Endothelial cell of umbilical vein (primary cell): ENCODE measurements around the gene CCDC167. TPM values are rescaled to one million over a fixed set of nuclear protein-coding genes. Genes with fewer than 3 reads are reported as not detected.

Source experiments
- BruUV-seq: library from RNA; stranded (reverse); fragments of 400-500 nt; replicated peaks from 2 replicates; lab custom pipeline; 2021; lab: Mats Ljungman, UMichigan
- CTCF ChIA-PET: fragments of 300-600, 350-600 bp; sonication (Branson Sonifier 250); formaldehyde crosslinking; loops from one replicate; lab custom pipeline; 2021; ENCODE audit warnings: antibody characterized with exemption, inconsistent platforms; lab: Charles Lee
- POLR2A ChIA-PET: fragments of 300-600, 350-600 bp; sonication (Branson Sonifier 250); formaldehyde crosslinking; loops from one replicate; lab custom pipeline; 2021; ENCODE audit warnings: antibody characterized with exemption, inconsistent platforms; lab: Charles Lee
- DNase-seq: peaks from one replicate; pipeline ENCODE4 v3.0.0-alpha.2; 2011; ENCODE audit warnings: low read depth, low spot score
- FAIRE-seq: peaks from 2 replicates; lab custom pipeline; 2011; peaks lifted over from hg19 to GRCh38; lab: Jason Lieb, UNC
- H2AFZ ChIP-seq: 2 replicates; pipeline ENCODE4 v1.6.0; 2012; ENCODE audit warnings: low read depth, low read length, control low read depth, inconsistent platforms
- H3K27ac ChIP-seq: 2 replicates; pipeline ENCODE4 v1.5.1; 2011; ENCODE audit warnings: low read depth, mild to moderate bottlenecking, control low read depth, low read length, moderate library complexity; ENCODE audit not compliant: insufficient read depth
- H3K27me3 ChIP-seq, 2 experiments: 2 replicates each; pipeline versions ENCODE4 v1.6.0 to v1.6.1; 2011; ENCODE audit warnings: low read length in 2 of 2, mixed read lengths in 1 of 2; ENCODE audit not compliant: control insufficient read depth in 2 of 2, insufficient read depth in 2 of 2
- H3K36me3 ChIP-seq, 2 experiments: 2 replicates in 1 of 2; 3 replicates in 1 of 2; pipeline ENCODE4 v1.5.1; 2011; ENCODE audit warnings: low read length in 2 of 2, mild to moderate bottlenecking in 1 of 2, moderate library complexity in 1 of 2; ENCODE audit not compliant: control insufficient read depth in 2 of 2, insufficient read depth in 2 of 2; ENCODE audit errors: extremely low read depth in 1 of 2
- H3K4me1 ChIP-seq: 3 replicates; pipeline ENCODE4 v1.5.1; 2011; ENCODE audit warnings: mild to moderate bottlenecking, low read length; ENCODE audit not compliant: control insufficient read depth, insufficient read depth; ENCODE audit errors: extremely low read depth
- H3K4me2 ChIP-seq: 2 replicates; pipeline ENCODE4 v1.6.1; 2011; ENCODE audit warnings: low read length, control low read depth, mixed read lengths; ENCODE audit not compliant: insufficient read depth
- H3K4me3 ChIP-seq, 3 experiments: fragments of 200-600 bp in 1 of 3; sonication (generic), shearing (Covaris generic) in 1 of 3; replicated peaks in 1 of 3; 2 replicates each; pipeline ENCODE4 v1.5.1; 2011 to 2016; ENCODE audit warnings: control low read depth in 3 of 3, low read length in 3 of 3, mild to moderate bottlenecking in 2 of 3, inconsistent platforms in 1 of 3, low read depth in 1 of 3, moderate library complexity in 1 of 3; ENCODE audit not compliant: insufficient read depth in 1 of 3
- H3K79me2 ChIP-seq: 2 replicates; pipeline ENCODE4 v1.6.0; 2012; ENCODE audit warnings: low read length, inconsistent platforms; ENCODE audit not compliant: control insufficient read depth, insufficient read depth
- H3K9ac ChIP-seq: replicated peaks from 2 replicates; pipeline ENCODE3; 2011; ENCODE audit warnings: low read length, control low read depth; ENCODE audit not compliant: insufficient read depth; ENCODE audit errors: extremely low read depth
- H3K9me1 ChIP-seq: replicated peaks from 3 replicates; pipeline ENCODE4 v1.6.0; 2011; ENCODE audit warnings: mild to moderate bottlenecking, low read length; ENCODE audit not compliant: control insufficient read depth, insufficient read depth; ENCODE audit errors: extremely low read depth
- H3K9me3 ChIP-seq: replicated peaks from 2 replicates; pipeline ENCODE4 v1.5.1; 2012; ENCODE audit warnings: low read length, inconsistent platforms; ENCODE audit not compliant: control insufficient read depth, insufficient read depth
- H4K20me1 ChIP-seq: replicated peaks from 2 replicates; pipeline ENCODE3; 2011; ENCODE audit warnings: mild to moderate bottlenecking, low read length; ENCODE audit not compliant: control insufficient read depth, insufficient read depth; ENCODE audit errors: extremely low read depth
- CTCF ChIP-seq, 2 donors: IDR thresholded peaks; 1 replicate in 1 of 2; 2 replicates in 1 of 2; pipeline ENCODE4 v1.5.1; 2011; ENCODE audit warnings: low read length in 2 of 2, mild to moderate bottlenecking in 2 of 2, moderate library complexity in 2 of 2, control low read depth in 1 of 2, inconsistent platforms in 1 of 2, low read depth in 1 of 2; ENCODE audit not compliant: insufficient read depth in 1 of 2; ENCODE audit errors: extremely low read depth in 1 of 2
- FOS ChIP-seq: IDR thresholded peaks from 2 replicates; pipeline ENCODE4 v1.6.1; 2011; ENCODE audit warnings: mild to moderate bottlenecking, low read length, moderate library complexity, borderline replicate concordance; ENCODE audit not compliant: insufficient read depth
- JUN ChIP-seq: IDR thresholded peaks from 2 replicates; pipeline ENCODE4 v1.6.1; 2011; ENCODE audit warnings: borderline replicate concordance, low read depth; ENCODE audit not compliant: insufficient read length, insufficient read depth
- MAX ChIP-seq: IDR thresholded peaks from 2 replicates; pipeline ENCODE4 v1.6.1; 2011; ENCODE audit not compliant: insufficient read depth, insufficient read length
- MYC ChIP-seq: IDR thresholded peaks from one replicate; pipeline ENCODE4 v1.6.1; 2011; ENCODE audit warnings: mild to moderate bottlenecking, low read depth, low read length
- POLR2A ChIP-seq: IDR thresholded peaks from 2 replicates; pipeline ENCODE4 v1.6.1; 2012; ENCODE audit warnings: low read depth, mild to moderate bottlenecking, control low read depth, low read length
- POLR2AphosphoS5 ChIP-seq: IDR thresholded peaks from 2 replicates; pipeline ENCODE4 v1.6.1; 2012; ENCODE audit warnings: low read depth, mild to moderate bottlenecking, control low read depth, low read length, moderate library complexity; ENCODE audit not compliant: insufficient read depth
- dilution Hi-C: fragments of 300-500 bp; cut with MboI; formaldehyde crosslinking; loops from one replicate; pipeline ENCODE4 v1.15.0; 2019; ENCODE audit warnings: low sequenced_read_pairs; ENCODE audit not compliant: extremely low pct_ligation_motif_present
- intact Hi-C: fragments of 100-400 bp; cut with micrococcal nuclease; formaldehyde crosslinking; loops from one replicate; pipeline ENCODE4 v1.10.0; 2022
- polyA plus RNA-seq, 4 experiments: library from polyadenylated mRNA; depleted of rRNA in 3 of 4; stranded (reverse) in 3 of 4; unstranded in 1 of 4; fragments of >200 nt; gene quantifications; 2 replicates each; pipeline versions ENCODE4 v1.2.1 to v1.2.3, GENCODE V29; 2011 to 2012; ENCODE audit warnings: missing spikeins in 1 of 4
- total RNA-seq: library from RNA; stranded (reverse); gene quantifications from 2 replicates; pipeline ENCODE4 v1.2.3, GENCODE V29; 2021

Gene CCDC167
- total and polyA plus RNA-seq, 2 donors (not counting 3 experiments of a cell fraction or from before 2014, with no cell fraction given), result 46.6 to 105 TPM

- POLR2A ChIA-PET, result no interaction called here
- Histone ChIP-seq H3K4me1 (no peaks in the 10 kb centered on the region), H3K9ac (no peak overlapping the region), H3K27ac (no peak overlapping the region), H3K9me3 (no peaks in the 10 kb centered on the region), H3K79me2 (no peaks in the 10 kb centered on the region), H2AFZ (no peak overlapping the region), H3K36me3 (peaks cover 0 to 2% of the 10 kb centered on the region in 2 experiments), H4K20me1 (no peaks in the 10 kb centered on the region), H3K27me3 (no peaks in the 10 kb centered on the region), H3K4me2 (no peak overlapping the region), H3K9me1 (no peaks in the 10 kb centered on the region), H3K4me3 (no peak overlapping the region)
- intact Hi-C loops (no loop called here), dilution Hi-C loops (no loop called here)
- DNase-seq (no peak), FAIRE-seq (no peak)
- no peak for TF ChIP-seq CTCF (IDR thresholded peaks at IDR 0.05; ENCODE audit: extremely low read depth in 1 of 2, insufficient read depth in 1 of 2, low read depth in 1 of 2, low read length in 2 of 2)
- TF ChIP-seq MYC, result no peak
- TF ChIP-seq POLR2A, result no peak
- TF ChIP-seq MAX, result no peak
- TF ChIP-seq POLR2AphosphoS5, result no peak
- TF ChIP-seq JUN, result no peak
- no peak for TF ChIP-seq FOS
- BruUV-seq, result no TSS peak
- CTCF ChIA-PET, result interaction anchor here (0.7 to 1.7 kb wide), 4 partner anchors 11 to 204 kb away, joined by 3 to 8 read pairs (median 4); partner anchors contain the start of gene CCDC167
Measured at GRCh38 chr6:37488476-37488875, 11.2 kb downstream of the CCDC167 start.
